ENCODE results near the gene PHF21A.

DNA sequence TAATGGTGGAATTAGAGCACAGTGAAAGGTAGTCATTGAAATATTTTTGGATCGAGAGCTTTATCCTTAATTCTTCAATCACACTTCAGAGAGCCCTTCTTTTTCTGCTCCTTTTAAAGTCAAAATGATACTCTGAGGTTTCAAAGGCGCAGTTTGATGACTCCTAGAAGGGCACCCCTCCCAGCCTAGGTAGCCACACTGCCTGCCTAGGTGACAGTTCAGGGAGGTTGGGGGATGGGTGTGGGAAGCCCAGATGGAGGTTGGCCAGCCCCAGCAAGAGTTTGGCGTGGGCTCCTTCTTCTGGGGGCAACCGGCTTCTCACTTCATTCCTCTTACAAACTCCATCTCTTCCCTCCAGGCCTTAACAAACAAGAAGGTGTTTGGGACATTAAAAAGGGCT lies 28.6 kb upstream of the PHF21A start:
- TF ChIP-seq REST (IDR thresholded peaks at IDR 0.05; ENCODE audit: insufficient read depth in 1 of 2, low read depth in 2 of 2, low read length in 2 of 2) (no peak), TAF1 (IDR thresholded peaks at IDR 0.05; ENCODE audit: borderline replicate concordance, insufficient read depth, low read length) (no peak), POLR2AphosphoS5 (IDR thresholded peaks at IDR 0.05; ENCODE audit: low read depth, low read length) (no peak), SIN3A (IDR thresholded peaks at IDR 0.05; ENCODE audit: borderline replicate concordance, insufficient read depth, low read length) (no peak)

Data from PFSK-1 (cell line).